ENCODE measurements around the gene MANEAL. TPM values are rescaled to one million over a fixed set of nuclear protein-coding genes. Genes with fewer than 3 reads are reported as not detected.

MANEAL gene
- total RNA-seq, 1 experiment from 2014 or later, result 12.3 TPM

GRCh38 chr1:37849480-37849879, 55.8 kb downstream of the MANEAL start:
- TF ChIP-seq CTCF (IDR thresholded peaks at IDR 0.05; ENCODE audit: unreplicated experiment), result no peak
- no peaks in the 10 kb centered on the region for H3K9me3 Mint-ChIP-seq (ENCODE audit: unreplicated experiment)
- intact Hi-C loops (cut with micrococcal nuclease), result no loop called here
- no peak overlapping the region for H3K4me3 Mint-ChIP-seq (ENCODE audit: unreplicated experiment)
- no peaks in the 10 kb centered on the region for H3K27me3 Mint-ChIP-seq (ENCODE audit: insufficient read depth, unreplicated experiment)
- H3K27ac Mint-ChIP-seq (ENCODE audit: low read depth, unreplicated experiment), result no peak overlapping the region
- H3K36me3 Mint-ChIP-seq (ENCODE audit: insufficient read depth, unreplicated experiment), result peaks cover 37% of the 10 kb centered on the region
- POLR2A ChIA-PET, result interaction anchor here (1.7 to 2.8 kb wide), 2 partner anchors 10 to 12 kb away, joined by 9 to 25 read pairs; partner anchors contain the start of gene MTF1
- H3K4me1 Mint-ChIP-seq (ENCODE audit: insufficient read depth, unreplicated experiment), result peaks cover 28% of the 10 kb centered on the region
- no peak for DNase-seq (ENCODE audit: unreplicated experiment)
- CTCF ChIA-PET, result interaction anchor here (0.7 to 3.6 kb wide), 2 partner anchors 11 to 1025 kb away, joined by 3 to 26 read pairs; partner anchors contain the start of gene MTF1
- BruUV-seq (replicated peaks), result no TSS peak

- Mint-ChIP-seq H3K27me3 (ENCODE audit: insufficient read depth, unreplicated experiment) (no peaks in the 10 kb centered on the region), H3K4me1 (ENCODE audit: insufficient read depth, unreplicated experiment) (peaks cover 18% of the 10 kb centered on the region), H3K27ac (ENCODE audit: low read depth, unreplicated experiment) (no peak overlapping the region), H3K4me3 (ENCODE audit: unreplicated experiment) (no peak overlapping the region), H3K9me3 (ENCODE audit: unreplicated experiment) (no peaks in the 10 kb centered on the region), H3K36me3 (ENCODE audit: insufficient read depth, unreplicated experiment) (peaks cover 40% of the 10 kb centered on the region)
- intact Hi-C loops (cut with micrococcal nuclease), result no loop called here
- no peak for TF ChIP-seq CTCF (IDR thresholded peaks at IDR 0.05; ENCODE audit: unreplicated experiment)
- ChIA-PET CTCF (interaction anchor here (0.6 to 3.6 kb wide), 4 partner anchors 8 to 166 kb away, joined by 3 to 26 read pairs (median 3); partner anchors contain the start of gene MTF1), POLR2A (interaction anchor here (0.7 to 2.8 kb wide), 9 partner anchors 9 to 167 kb away, joined by 3 to 25 read pairs (median 4); partner anchors contain the start of genes C1orf122, CDCA8, MTF1 and YRDC)
- peak; percentile 81 for DNase-seq (ENCODE audit: unreplicated experiment)
- no TSS peak for BruUV-seq (replicated peaks)
Measured at GRCh38 chr1:37850352-37850955, 56.8 kb downstream of the MANEAL start.

Other genes starting within 250 kb of the MANEAL start
- gene SNIP1, start 239.6 kb upstream of the MANEAL start, total RNA-seq (2022), result 26.4 and 32.0 TPM in 2 replicates
- not detected in 2 replicates for gene DNALI1, start 236.9 kb upstream of the MANEAL start, total RNA-seq (2022)
- 103 and 133 TPM in 2 replicates for gene GNL2, start 197.9 kb upstream of the MANEAL start, total RNA-seq (2022)
- gene RSPO1, start 159.0 kb upstream of the MANEAL start, total RNA-seq (2022), result not detected in 2 replicates
- gene CDCA8, start 101.3 kb upstream of the MANEAL start, total RNA-seq (2022), result 17.3 and 21.8 TPM in 2 replicates
- gene EPHA10, start 28.7 kb upstream of the MANEAL start, total RNA-seq (2022), result 0.74 and 1.0 TPM in 2 replicates
- 72.4 and 81.5 TPM in 2 replicates for gene C1orf122, start 13.9 kb downstream of the MANEAL start, total RNA-seq (2022)
- 40.4 and 41.5 TPM in 2 replicates for gene YRDC, start 14.4 kb downstream of the MANEAL start, total RNA-seq (2022)
- gene MTF1, start 65.7 kb downstream of the MANEAL start, total RNA-seq (2022), result 28.4 and 34.7 TPM in 2 replicates
- gene INPP5B, start 153.2 kb downstream of the MANEAL start, total RNA-seq (2022), result 4.7 and 5.9 TPM in 2 replicates
- gene SF3A3, start 196.2 kb downstream of the MANEAL start, total RNA-seq (2022), result 55.6 and 61.7 TPM in 2 replicates
- gene FHL3, start 211.7 kb downstream of the MANEAL start, total RNA-seq (2022), result 13.5 and 18.8 TPM in 2 replicates
- gene UTP11, start 218.9 kb downstream of the MANEAL start, total RNA-seq (2022), result 66.5 and 70.3 TPM in 2 replicates